NT2/D1 (cell line): ENCODE data around the gene GCN1.

Experiments used
- SUZ12 ChIP-seq: IDR thresholded peaks from 2 replicates; pipeline ENCODE4 v1.6.1; 2011; ENCODE audit not compliant: insufficient read length, insufficient read depth; ENCODE audit errors: extremely low read depth
- YY1 ChIP-seq: IDR thresholded peaks from 2 replicates; pipeline ENCODE4 v1.6.1; 2011; ENCODE audit not compliant: insufficient read length, insufficient read depth
- ZNF274 ChIP-seq: IDR thresholded peaks from 2 replicates; pipeline ENCODE4 v1.6.1; 2011; ENCODE audit warnings: mild to moderate bottlenecking, low read depth, low read length

- TF ChIP-seq YY1 (no peak), ZNF274 (no peak), SUZ12 (no peak)
Measured at GRCh38 chr12:120162763-120163162, 31.8 kb downstream of the GCN1 start.
